Measurements from ENCODE around the gene CEP72. TPM values are rescaled to one million over a fixed set of nuclear protein-coding genes. Genes with fewer than 3 reads are reported as not detected.

Gene CEP72
- total RNA-seq, 4 donors from 2014 or later = 2.6 to 9.4 (median 4.2) TPM

- Histone ChIP-seq H3K36me3 (peaks cover 0 to 10% (median 2%) of the 10 kb centered on the region in 4 donors), H3K27me3 (no peaks in the 10 kb centered on the region), H3K4me3 (no peak overlapping the region), H3K9me3 (no peaks in the 10 kb centered on the region), H3K27ac (no peak overlapping the region), H3K4me1 (no peaks in the 10 kb centered on the region)
- in situ Hi-C loops (cut with MboI; ENCODE audit: low pct_ligation_motif_present in 1 of 4, low pct_unique_long_range_greater_than_20kb in 1 of 4, low sequenced_read_pairs in 3 of 4) = no loop called here
- TF ChIP-seq CTCF (IDR thresholded peaks at IDR 0.05) = no peak
- TF ChIP-seq POLR2A (IDR thresholded peaks at IDR 0.05) = no peak
- TF ChIP-seq EP300 (IDR thresholded peaks at IDR 0.05; ENCODE audit: low read depth) = no peak
- TF ChIP-seq POLR2AphosphoS5 (IDR thresholded peaks at IDR 0.05) = no peak
- intact Hi-C loops (cut with DNase I; ENCODE audit: low total_unique reads) = no loop called here
- 81% methylated on average over 20 of the region's 20 CpGs; no CpG with 5 or more reads in 1 of the 2 donors for WGBS, 2 donors (ENCODE audit: low coverage in 1 of 2)
- DNase-seq = no peak
Measured at GRCh38 chr5:633501-633955, 21.4 kb downstream of the CEP72 start.

GRCh38 chr5:634191-634590, 22.1 kb downstream of the CEP72 start:
- in situ Hi-C loops (cut with MboI; ENCODE audit: low pct_ligation_motif_present in 1 of 4, low pct_unique_long_range_greater_than_20kb in 1 of 4, low sequenced_read_pairs in 3 of 4) (no loop called here), intact Hi-C loops (cut with DNase I; ENCODE audit: low total_unique reads) (no loop called here)
- 95% methylated on average over 12 of the region's 12 CpGs; no CpG with 5 or more reads in 1 of the 2 donors for WGBS, 2 donors (ENCODE audit: low coverage in 1 of 2)
- Histone ChIP-seq H3K9me3 (no peaks in the 10 kb centered on the region), H3K4me1 (no peaks in the 10 kb centered on the region), H3K27ac (no peak overlapping the region), H3K4me3 (no peak overlapping the region), H3K27me3 (no peaks in the 10 kb centered on the region), H3K36me3 (peaks cover 0 to 10% (median 2%) of the 10 kb centered on the region in 4 donors)
- TF ChIP-seq EP300 (IDR thresholded peaks at IDR 0.05; ENCODE audit: low read depth) (no peak), POLR2A (IDR thresholded peaks at IDR 0.05) (no peak), CTCF (IDR thresholded peaks at IDR 0.05) (no peak), POLR2AphosphoS5 (IDR thresholded peaks at IDR 0.05) (no peak)
- DNase-seq = no peak

GRCh38 chr5:635306-636055, 23.3 kb downstream of the CEP72 start:
- DNase-seq = no peak
- peaks cover 0 to 10% (median 2%) of the 10 kb centered on the region in 4 donors for H3K36me3 ChIP-seq
- WGBS, 2 donors (ENCODE audit: low coverage in 1 of 2) = 96% methylated on average over 18 of the region's 18 CpGs; no CpG with 5 or more reads in 1 of the 2 donors

More at GRCh38 chr5:635306-636055, 23.3 kb downstream of the CEP72 start:
- intact Hi-C loops (cut with DNase I; ENCODE audit: low total_unique reads) = no loop called here
- no peak for TF ChIP-seq POLR2AphosphoS5 (IDR thresholded peaks at IDR 0.05)
- TF ChIP-seq POLR2A (IDR thresholded peaks at IDR 0.05) = no peak
- TF ChIP-seq EP300 (IDR thresholded peaks at IDR 0.05; ENCODE audit: low read depth) = no peak
- no peak for TF ChIP-seq CTCF (IDR thresholded peaks at IDR 0.05)
- H3K4me1 ChIP-seq = no peaks in the 10 kb centered on the region
- H3K27me3 ChIP-seq = no peaks in the 10 kb centered on the region
- H3K27ac ChIP-seq = no peak overlapping the region
- no peak overlapping the region for H3K4me3 ChIP-seq
- no peaks in the 10 kb centered on the region for H3K9me3 ChIP-seq
- in situ Hi-C loops (cut with MboI; ENCODE audit: low pct_ligation_motif_present in 1 of 4, low pct_unique_long_range_greater_than_20kb in 1 of 4, low sequenced_read_pairs in 3 of 4) = no loop called here

Measured in transverse colon (tissue), 4 donors.